Measurements from ENCODE around the gene SYT1.

- TF ChIP-seq CTCF (IDR thresholded peaks at IDR 0.05) (no peak), POLR2A (IDR thresholded peaks at IDR 0.05) (no peak)
Measured at GRCh38 chr12:79168687-79169086, 304.1 kb downstream of the SYT1 start.
